CD4-positive, CD25-positive, alpha-beta regulatory T cell (primary cell): ENCODE results near the gene GHRH. TPM values are rescaled to one million over a fixed set of nuclear protein-coding genes. Genes with fewer than 3 reads are reported as not detected.

Experiments
- ATAC-seq, 2 donors: fragments of 150-1000 bp; cut with Tn5 transposase; one replicate each; pipeline ENCODE4 v1.10.0; 2021; ENCODE audit warnings: low read depth in 2 of 2, moderate number of reproducible peaks in 2 of 2, moderate library complexity in 1 of 2
- DNase-seq, 3 donors: peaks; one replicate each; pipeline versions ENCODE4 v3.0.0 to v3.0.0-alpha.2; 2012 to 2022; ENCODE audit warnings: mixed read lengths in 1 of 3
- H3K27ac ChIP-seq: one replicate; pipeline ENCODE4 v1.7.0; 2013; ENCODE audit warnings: mild to moderate bottlenecking, low read length; ENCODE audit not compliant: insufficient read depth, poor library complexity, severe bottlenecking
- H3K27me3 ChIP-seq: one replicate; pipeline ENCODE4 v1.7.0; 2013; ENCODE audit warnings: low read length; ENCODE audit not compliant: control insufficient read depth, insufficient read depth
- H3K36me3 ChIP-seq: one replicate; pipeline ENCODE4 v1.7.0; 2013; ENCODE audit warnings: mild to moderate bottlenecking, low read length, moderate library complexity; ENCODE audit not compliant: control insufficient read depth, insufficient read depth
- H3K4me1 ChIP-seq: 2 replicates; pipeline ENCODE4 v1.7.0; 2013; ENCODE audit warnings: mild to moderate bottlenecking, low read length; ENCODE audit not compliant: insufficient read depth, control insufficient read depth, poor library complexity, severe bottlenecking
- H3K4me3 ChIP-seq: one replicate; pipeline ENCODE4 v1.7.0; 2013; ENCODE audit warnings: low read depth, mild to moderate bottlenecking, low read length, moderate library complexity
- H3K9me3 ChIP-seq, 2 experiments: 1 replicate in 1 of 2; 2 replicates in 1 of 2; pipeline ENCODE4 v1.7.0; 2013; ENCODE audit warnings: low read length in 2 of 2, mild to moderate bottlenecking in 1 of 2, moderate library complexity in 1 of 2; ENCODE audit not compliant: control insufficient read depth in 2 of 2
- H3K27ac Mint-ChIP-seq, 3 donors: one replicate each; pipeline ENCODE4 v1.8.0; 2020 to 2022; ENCODE audit warnings: mild to moderate bottlenecking in 3 of 3, mixed read lengths in 3 of 3, moderate library complexity in 2 of 3
- H3K27me3 Mint-ChIP-seq: one replicate; pipeline ENCODE4 v1.8.0; 2022; ENCODE audit warnings: mild to moderate bottlenecking, mixed read lengths
- H3K36me3 Mint-ChIP-seq: one replicate; pipeline ENCODE4 v1.8.0; 2020; ENCODE audit warnings: mixed read lengths
- H3K4me1 Mint-ChIP-seq, 4 donors: one replicate each; pipeline ENCODE4 v1.8.0; 2020 to 2022; ENCODE audit warnings: mixed read lengths in 4 of 4, mild to moderate bottlenecking in 1 of 4
- H3K4me3 Mint-ChIP-seq, 4 donors: one replicate each; pipeline ENCODE4 v1.8.0; 2020 to 2022; ENCODE audit warnings: mild to moderate bottlenecking in 4 of 4, mixed read lengths in 4 of 4, moderate library complexity in 3 of 4
- H3K9me3 Mint-ChIP-seq, 7 donors: one replicate each; pipeline ENCODE4 v1.8.0; 2020 to 2022; ENCODE audit warnings: mixed read lengths in 7 of 7, mild to moderate bottlenecking in 3 of 7, moderate library complexity in 2 of 7
- polyA plus RNA-seq, 4 donors: library from polyadenylated mRNA; unstranded; fragments of 300-500 nt; fragmentation: Illumina TruSeq; gene quantifications; one replicate each; pipeline ENCODE4 v1.2.3, GENCODE V29; 2021
- total RNA-seq: library from RNA; stranded (reverse); gene quantifications from one replicate; pipeline ENCODE4 v1.2.3, GENCODE V29; 2022

Gene GHRH
- total and polyA plus RNA-seq, 5 donors from 2014 or later = not detected

DNA sequence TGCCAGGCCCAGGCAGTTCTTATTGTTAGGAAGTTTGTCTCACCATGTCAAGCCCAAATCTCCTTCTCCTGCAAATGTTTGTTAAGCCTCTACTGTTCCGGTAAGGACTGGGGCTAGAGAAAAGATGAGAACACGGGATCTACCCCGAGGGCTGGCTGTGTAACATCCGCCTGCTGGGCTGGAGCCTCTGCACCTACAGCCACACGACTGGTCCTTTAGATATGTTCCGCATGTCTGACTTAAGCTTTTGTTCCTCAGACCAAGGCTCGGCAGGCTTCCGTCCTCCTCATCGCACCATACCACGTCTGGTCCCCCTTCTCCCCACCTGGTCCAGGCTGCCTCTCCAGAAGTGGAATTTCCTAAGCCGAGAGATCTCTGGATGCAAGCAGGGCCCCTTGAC is 2.6 kb downstream of the GHRH start:
- Mint-ChIP-seq H3K27ac (peak overlapping the region in 1 of 3 donors; percentile 49), H3K27me3 (peaks cover 25% of the 10 kb centered on the region), H3K36me3 (no peaks in the 10 kb centered on the region)

DNA sequence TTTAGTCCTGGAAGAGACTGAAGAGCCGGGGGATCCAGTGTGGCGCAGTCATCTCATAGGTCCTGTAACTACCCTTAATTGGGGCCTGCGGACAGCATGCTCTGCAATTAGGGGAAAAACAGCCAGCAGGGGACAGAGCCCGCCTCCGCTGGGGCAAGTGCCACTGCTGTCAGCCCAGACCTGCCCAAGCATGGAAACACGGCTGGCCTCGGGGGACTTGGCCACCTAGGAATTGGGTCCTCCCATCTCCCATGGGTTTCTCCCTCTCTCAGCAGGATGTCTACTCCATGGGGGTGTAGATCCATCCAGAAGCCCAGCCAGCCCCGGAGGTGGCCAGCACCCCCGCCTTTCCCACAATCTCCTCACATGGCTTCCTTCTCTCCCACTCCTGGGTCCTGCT is 3.6 kb downstream of the GHRH start:
- H3K4me3 Mint-ChIP-seq = no peak overlapping the region
- peaks cover 0 to 6% (median 0%) of the 10 kb centered on the region in 7 donors for H3K9me3 Mint-ChIP-seq
- no peaks in the 10 kb centered on the region for H3K4me1 Mint-ChIP-seq
- no peak for DNase-seq
- Histone ChIP-seq H3K4me3 (no peak overlapping the region), H3K4me1 (no peaks in the 10 kb centered on the region), H3K9me3 (no peaks in the 10 kb centered on the region), H3K36me3 (no peaks in the 10 kb centered on the region), H3K27ac (no peak overlapping the region), H3K27me3 (no peaks in the 10 kb centered on the region)
- no peaks in the 10 kb centered on the region for H3K36me3 Mint-ChIP-seq
- H3K27ac Mint-ChIP-seq = no peak overlapping the region
- peaks cover 19% of the 10 kb centered on the region for H3K27me3 Mint-ChIP-seq
- no peak for ATAC-seq

More for the DNA sequence above, 2.6 kb downstream of the GHRH start:
- Histone ChIP-seq H3K9me3 (no peaks in the 10 kb centered on the region), H3K4me1 (no peaks in the 10 kb centered on the region), H3K27me3 (no peaks in the 10 kb centered on the region), H3K4me3 (no peak overlapping the region), H3K36me3 (no peaks in the 10 kb centered on the region), H3K27ac (no peak overlapping the region)
- no peak for ATAC-seq
- DNase-seq = no peak
- H3K9me3 Mint-ChIP-seq = peaks cover 0 to 6% (median 0%) of the 10 kb centered on the region in 7 donors
- no peaks in the 10 kb centered on the region for H3K4me1 Mint-ChIP-seq
- no peak overlapping the region for H3K4me3 Mint-ChIP-seq

DNA sequence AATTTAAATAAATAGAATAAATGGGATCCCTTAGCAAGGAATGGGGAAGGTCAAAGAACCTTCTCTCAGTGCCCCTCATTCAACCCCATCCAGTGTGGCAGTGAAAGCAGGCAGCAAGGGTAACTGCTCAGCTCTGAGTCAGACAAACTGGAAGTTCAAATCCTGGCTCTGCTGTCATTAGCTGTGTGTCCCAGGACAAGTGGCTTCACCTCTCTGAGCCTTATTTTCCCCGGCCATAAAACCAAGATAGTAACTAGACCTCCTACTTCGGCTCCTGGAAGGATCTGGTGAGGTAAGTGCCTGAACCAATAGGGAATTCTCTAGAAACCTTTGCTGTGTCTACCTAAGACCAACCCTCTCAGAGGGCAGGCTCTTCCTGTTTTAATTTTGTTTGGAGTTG is 4.1 kb downstream of the GHRH start:
- ATAC-seq = no peak
- Histone ChIP-seq H3K36me3 (no peaks in the 10 kb centered on the region), H3K9me3 (no peaks in the 10 kb centered on the region), H3K27ac (no peak overlapping the region), H3K4me3 (no peak overlapping the region), H3K4me1 (no peaks in the 10 kb centered on the region), H3K27me3 (no peaks in the 10 kb centered on the region)
- H3K4me1 Mint-ChIP-seq = no peaks in the 10 kb centered on the region
- H3K9me3 Mint-ChIP-seq = peaks cover 0 to 6% (median 0%) of the 10 kb centered on the region in 7 donors
- no peak overlapping the region for H3K4me3 Mint-ChIP-seq
- H3K27me3 Mint-ChIP-seq = peaks cover 18% of the 10 kb centered on the region
- no peak overlapping the region for H3K27ac Mint-ChIP-seq
- no peak for DNase-seq
- H3K36me3 Mint-ChIP-seq = no peaks in the 10 kb centered on the region

DNA sequence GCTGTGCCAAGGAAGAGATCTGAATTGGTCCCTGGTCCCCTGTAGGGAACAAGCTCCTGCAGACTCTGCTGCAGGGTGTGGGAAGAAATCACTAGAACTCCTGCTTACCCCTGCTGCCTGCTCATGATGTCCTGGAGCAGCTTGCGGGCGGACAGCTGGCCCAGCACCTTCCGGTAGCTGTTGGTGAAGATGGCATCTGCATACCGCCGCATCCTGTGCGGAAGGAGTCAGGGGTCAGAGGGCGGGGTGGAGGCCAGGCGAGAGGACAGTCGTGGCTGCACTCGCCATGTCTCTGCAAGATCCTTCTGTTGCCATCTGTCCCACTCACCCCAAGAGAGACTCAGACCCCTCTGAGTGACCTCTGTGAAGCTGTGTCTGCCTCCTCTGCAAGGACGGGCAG is 5.3 kb downstream of the GHRH start:
- H3K4me1 Mint-ChIP-seq = no peaks in the 10 kb centered on the region
- no peak overlapping the region for H3K4me3 Mint-ChIP-seq
- no peak overlapping the region for H3K27ac ChIP-seq
- H3K36me3 ChIP-seq = no peaks in the 10 kb centered on the region
- no peak overlapping the region for H3K27ac Mint-ChIP-seq
- peaks cover 0 to 6% (median 0%) of the 10 kb centered on the region in 7 donors for H3K9me3 Mint-ChIP-seq
- no peak for DNase-seq
- no peaks in the 10 kb centered on the region for H3K4me1 ChIP-seq
- H3K27me3 ChIP-seq = no peaks in the 10 kb centered on the region
- no peak overlapping the region for H3K4me3 ChIP-seq
- no peaks in the 10 kb centered on the region for H3K36me3 Mint-ChIP-seq
- peaks cover 14% of the 10 kb centered on the region for H3K27me3 Mint-ChIP-seq
- no peak for ATAC-seq
- no peaks in the 10 kb centered on the region for H3K9me3 ChIP-seq

DNA sequence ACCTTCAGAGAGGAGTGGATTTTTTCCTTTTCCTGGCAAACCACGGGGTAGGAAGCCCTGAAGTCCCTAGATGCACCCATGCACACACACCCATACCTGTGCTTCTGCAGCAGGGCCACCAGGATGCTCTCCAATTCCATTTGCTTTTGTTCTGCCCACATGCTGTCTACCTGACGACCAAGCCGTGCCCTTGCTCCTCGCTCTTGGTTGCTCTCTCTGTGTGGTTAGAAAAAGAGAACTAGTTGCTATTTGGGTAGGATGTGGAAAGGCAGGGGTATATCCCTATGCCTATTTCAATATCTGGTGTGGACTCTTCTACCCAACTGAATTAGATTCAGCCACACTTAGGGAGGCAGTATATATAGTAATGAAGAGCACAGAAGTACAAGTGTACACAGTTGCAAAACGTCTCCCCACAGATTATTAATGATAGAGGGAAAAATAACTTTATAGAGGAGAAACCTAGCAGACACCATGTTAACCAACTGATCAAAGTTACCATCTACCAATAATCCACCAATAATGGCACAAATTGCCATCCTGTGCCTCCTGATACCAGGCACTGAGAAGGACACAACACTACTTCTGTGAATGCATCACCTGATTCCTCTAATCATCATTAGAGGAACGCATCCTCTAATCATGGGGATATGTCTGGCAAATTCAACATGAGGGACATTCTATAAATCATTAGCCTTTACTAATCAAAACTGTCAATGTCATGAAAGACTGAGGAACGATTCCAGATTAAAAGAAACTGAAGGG is 7.3 kb downstream of the GHRH start:
- peaks cover 0 to 2% (median 0%) of the 10 kb centered on the region in 4 donors for H3K4me1 Mint-ChIP-seq
- no peaks in the 10 kb centered on the region for H3K36me3 Mint-ChIP-seq
- Histone ChIP-seq H3K27me3 (no peaks in the 10 kb centered on the region), H3K9me3 (no peaks in the 10 kb centered on the region), H3K4me3 (no peak overlapping the region), H3K27ac (no peak overlapping the region), H3K36me3 (no peaks in the 10 kb centered on the region), H3K4me1 (no peaks in the 10 kb centered on the region)
- DNase-seq (no peak), ATAC-seq (no peak)
- no peak overlapping the region for H3K27ac Mint-ChIP-seq
- peaks cover 7% of the 10 kb centered on the region for H3K27me3 Mint-ChIP-seq
- peaks cover 0 to 6% (median 0%) of the 10 kb centered on the region in 7 donors for H3K9me3 Mint-ChIP-seq
- no peak overlapping the region for H3K4me3 Mint-ChIP-seq

DNA sequence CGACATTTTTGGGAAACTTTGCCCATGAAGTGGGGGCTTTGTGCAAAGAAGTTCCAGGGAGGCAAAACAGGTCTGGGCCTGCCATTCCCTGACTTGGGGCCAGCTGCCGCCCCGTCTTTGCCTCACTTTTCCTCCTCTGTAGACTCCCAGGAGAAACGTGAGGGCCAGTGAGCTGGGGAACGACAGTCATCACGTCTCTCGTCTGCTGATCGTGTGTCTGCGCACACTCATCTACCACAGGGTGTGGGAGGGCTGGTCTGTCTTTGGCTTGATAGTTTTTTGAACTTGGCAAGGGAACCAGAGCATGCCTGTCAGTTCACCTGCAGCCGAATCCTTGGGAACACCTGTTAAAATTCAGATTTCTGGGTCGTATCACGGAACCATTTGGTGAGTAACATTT is 8.5 kb downstream of the GHRH start:
- H3K4me1 ChIP-seq = no peaks in the 10 kb centered on the region
- peaks cover 0 to 4% (median 1%) of the 10 kb centered on the region in 4 donors for H3K4me1 Mint-ChIP-seq
- H3K4me3 ChIP-seq = no peak overlapping the region
- DNase-seq = no peak
- H3K27ac Mint-ChIP-seq = no peak overlapping the region
- no peaks in the 10 kb centered on the region for H3K9me3 ChIP-seq
- no peak for ATAC-seq
- peaks cover 0 to 6% (median 0%) of the 10 kb centered on the region in 7 donors for H3K9me3 Mint-ChIP-seq
- H3K36me3 ChIP-seq = no peaks in the 10 kb centered on the region
- no peaks in the 10 kb centered on the region for H3K36me3 Mint-ChIP-seq
- no peak overlapping the region for H3K27ac ChIP-seq
- no peaks in the 10 kb centered on the region for H3K27me3 ChIP-seq
- H3K4me3 Mint-ChIP-seq = no peak overlapping the region
- peaks cover 7% of the 10 kb centered on the region for H3K27me3 Mint-ChIP-seq

DNA sequence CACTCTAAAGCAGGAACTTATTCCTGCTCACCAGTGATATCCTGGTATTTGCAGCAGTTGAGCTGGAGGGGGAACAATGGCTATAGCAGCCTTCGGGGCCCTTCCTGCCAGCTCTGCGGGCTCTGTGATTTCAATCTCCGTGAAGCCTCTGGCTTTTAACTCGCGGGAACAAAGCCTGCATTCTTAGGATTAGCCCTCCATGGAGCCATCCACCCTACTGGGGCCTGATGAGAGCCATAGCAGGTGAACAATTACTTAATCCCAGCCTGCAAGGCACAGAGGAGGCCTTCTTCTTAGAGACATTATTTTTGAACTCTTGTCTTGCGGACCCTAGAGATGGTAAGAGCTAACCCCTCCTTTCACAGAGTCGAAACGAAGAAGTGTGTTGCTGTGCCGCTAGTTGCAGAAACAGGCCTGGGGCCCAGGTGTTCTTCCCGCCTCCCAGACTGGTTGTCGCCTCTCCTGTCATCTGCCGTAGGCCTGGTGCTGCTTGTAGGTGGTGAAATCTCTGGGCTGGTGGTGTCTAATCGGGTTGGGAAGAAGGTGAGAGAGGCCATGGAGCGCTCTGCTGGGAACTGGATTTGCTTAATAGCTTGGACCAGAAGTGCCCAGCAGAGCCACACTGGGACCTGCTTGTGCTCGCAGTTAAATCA is 9.7 kb downstream of the GHRH start:
- Histone ChIP-seq H3K27ac (no peak overlapping the region), H3K36me3 (no peaks in the 10 kb centered on the region), H3K4me1 (no peaks in the 10 kb centered on the region), H3K4me3 (no peak overlapping the region), H3K9me3 (no peaks in the 10 kb centered on the region), H3K27me3 (no peaks in the 10 kb centered on the region)
- Mint-ChIP-seq H3K36me3 (no peaks in the 10 kb centered on the region), H3K4me3 (no peak overlapping the region), H3K27me3 (peaks cover 7% of the 10 kb centered on the region), H3K9me3 (peaks cover 0 to 6% (median 0%) of the 10 kb centered on the region in 7 donors), H3K27ac (no peak overlapping the region), H3K4me1 (peaks cover 0 to 4% (median 1%) of the 10 kb centered on the region in 4 donors)
- no peak for ATAC-seq
- DNase-seq = no peak
